ENCODE data around the gene CD8B. TPM values are rescaled to one million over a fixed set of nuclear protein-coding genes. Genes with fewer than 3 reads are reported as not detected.

Gene CD8B
- total and polyA plus RNA-seq, 2 experiments from 2014 or later, result 0.31 to 0.63 TPM

- Mint-ChIP-seq H3K36me3 (ENCODE audit: low read depth) (no peaks in the 10 kb centered on the region), H3K27me3 (ENCODE audit: insufficient read depth, low read depth, poor library complexity) (peaks cover 25% of the 10 kb centered on the region), H3K4me1 (peaks cover 3% of the 10 kb centered on the region; the same call in 2 of the 3 replicates), H3K9me3 (no peaks in the 10 kb centered on the region), H3K27ac (no peak overlapping the region), H3K4me3 (peak overlapping the region; percentile 40; the same call in 2 of the 3 replicates)
- H3K27me3 ChIP-seq (ENCODE audit: insufficient read depth), result peaks cover 36% of the 10 kb centered on the region
- no peak overlapping the region; the same call in 1 of the 2 replicates for H3K4me2 ChIP-seq
- no peak overlapping the region; the same call in 1 of the 2 replicates for H2AFZ ChIP-seq
- no peaks in the 10 kb centered on the region for H3K9me2 ChIP-seq (ENCODE audit: insufficient read depth)
- no peak for TF ChIP-seq EZH2phosphoT487 (IDR thresholded peaks at IDR 0.05; ENCODE audit: unreplicated experiment)
- no peak for TF ChIP-seq NANOG (IDR thresholded peaks at IDR 0.05; ENCODE audit: borderline replicate concordance)
- TF ChIP-seq ZNF114 (CRISPR knock-in tag; IDR thresholded peaks at IDR 0.05), result no peak
- no peak for TF ChIP-seq POLR2AphosphoS5 (IDR thresholded peaks at IDR 0.05; ENCODE audit: low read depth)
- no peak for TF ChIP-seq ETS1 (IDR thresholded peaks at IDR 0.05)
- TF ChIP-seq ZNF462 (CRISPR knock-in tag; IDR thresholded peaks at IDR 0.05), result no peak
- TF ChIP-seq REST (IDR thresholded peaks at IDR 0.05; ENCODE audit: unreplicated experiment), result no peak
- TF ChIP-seq JUNB (IDR thresholded peaks at IDR 0.05; ENCODE audit: unreplicated experiment), result no peak
- no peak for TF ChIP-seq EZH2 (IDR thresholded peaks at IDR 0.05; ENCODE audit: low read depth, unreplicated experiment)
- no peak for TF ChIP-seq CTCF (conservative IDR thresholded peaks at IDR 0.05; ENCODE audit: low read depth in 2 of 2)
- TF ChIP-seq STAT1 (IDR thresholded peaks at IDR 0.05; ENCODE audit: unreplicated experiment), result no peak
- H3F3A ChIP-seq (replicated peaks; ENCODE audit: low read depth), result 0 out of 2 replicates have a peak, but pooled peaks cover 2% of the 10 kb centered on the region
- no peaks in the 10 kb centered on the region for H4K20me1 ChIP-seq (replicated peaks; ENCODE audit: insufficient read depth)
- no peak for DNase-seq (ENCODE audit: low spot score)
- no peak for ATAC-seq
- H3K27ac ChIP-seq (ENCODE audit: low read depth), result no peak overlapping the region
- H3K36me3 ChIP-seq (ENCODE audit: insufficient read depth), result no peaks in the 10 kb centered on the region
- peaks cover 7% of the 10 kb centered on the region for H3K4me1 ChIP-seq (ENCODE audit: insufficient read depth)
- no peak overlapping the region for H3K4me3 ChIP-seq
- no peaks in the 10 kb centered on the region for H3K79me2 ChIP-seq (replicated peaks; ENCODE audit: insufficient read depth)
These were observed 55.4 kb downstream of the CD8B start for GRCh38 chr2:86806059-86806857.

All from GM23338 (cell line).